ENCODE results near the gene ACSL1.

DNA sequence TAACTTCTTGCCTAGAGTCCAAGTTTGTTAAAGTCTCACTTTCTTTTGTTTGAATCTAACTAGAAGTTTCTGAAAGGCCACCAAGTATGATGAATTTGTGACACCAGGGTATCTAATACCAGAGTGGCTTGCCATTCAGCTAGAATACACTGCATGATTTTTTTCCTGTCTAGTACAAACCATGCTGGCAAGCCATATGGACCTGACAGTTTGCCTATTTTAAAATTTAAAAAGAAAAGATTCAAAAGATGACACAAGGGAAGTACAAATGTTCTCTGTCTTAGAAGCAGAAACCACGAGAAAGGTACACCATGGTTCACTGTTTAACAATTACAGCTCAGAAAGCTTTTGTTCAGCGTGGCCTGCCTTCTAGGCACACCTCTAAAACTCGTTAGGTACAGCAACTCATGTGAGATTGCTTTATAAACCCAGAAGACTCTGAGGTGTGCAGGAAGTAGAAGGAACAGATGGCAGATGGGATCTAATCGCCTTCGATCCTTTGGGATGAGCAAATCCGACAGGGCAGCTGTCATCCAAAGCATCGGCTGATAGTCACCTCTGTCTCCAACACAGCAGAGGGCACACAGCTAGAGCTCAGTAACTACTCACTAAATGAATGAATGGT, 56.5 kb downstream of the ACSL1 start:
- no peak for TF ChIP-seq EP300 (IDR thresholded peaks at IDR 0.05)
- TF ChIP-seq, protein P1, sequence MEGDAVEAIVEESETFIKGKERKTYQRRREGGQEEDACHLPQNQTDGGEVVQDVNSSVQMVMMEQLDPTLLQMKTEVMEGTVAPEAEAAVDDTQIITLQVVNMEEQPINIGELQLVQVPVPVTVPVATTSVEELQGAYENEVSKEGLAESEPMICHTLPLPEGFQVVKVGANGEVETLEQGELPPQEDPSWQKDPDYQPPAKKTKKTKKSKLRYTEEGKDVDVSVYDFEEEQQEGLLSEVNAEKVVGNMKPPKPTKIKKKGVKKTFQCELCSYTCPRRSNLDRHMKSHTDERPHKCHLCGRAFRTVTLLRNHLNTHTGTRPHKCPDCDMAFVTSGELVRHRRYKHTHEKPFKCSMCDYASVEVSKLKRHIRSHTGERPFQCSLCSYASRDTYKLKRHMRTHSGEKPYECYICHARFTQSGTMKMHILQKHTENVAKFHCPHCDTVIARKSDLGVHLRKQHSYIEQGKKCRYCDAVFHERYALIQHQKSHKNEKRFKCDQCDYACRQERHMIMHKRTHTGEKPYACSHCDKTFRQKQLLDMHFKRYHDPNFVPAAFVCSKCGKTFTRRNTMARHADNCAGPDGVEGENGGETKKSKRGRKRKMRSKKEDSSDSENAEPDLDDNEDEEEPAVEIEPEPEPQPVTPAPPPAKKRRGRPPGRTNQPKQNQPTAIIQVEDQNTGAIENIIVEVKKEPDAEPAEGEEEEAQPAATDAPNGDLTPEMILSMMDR (IDR thresholded peaks at IDR 0.05) = no peak

Data from esophagus muscularis mucosa (tissue), 3 donors.